Right ventricle myocardium inferior (tissue), 1 donor: ENCODE data around the gene POLR3E. TPM values are rescaled to one million over a fixed set of nuclear protein-coding genes. Genes with fewer than 3 reads are reported as not detected.
"Not testable (repeated sequence)": the region's sequence is repeated elsewhere in the genome, so short reads cannot be mapped to it uniquely, and the experiment has no call there.

Source experiments
- ATAC-seq: fragments of 200-7000 bp; cut with Tn5 transposase; one replicate; pipeline ENCODE4 v1.9.1; 2020; ENCODE audit warnings: mild to moderate bottlenecking, moderate library complexity
- DNase-seq: peaks from one replicate; pipeline ENCODE4 v3.0.0; 2021; ENCODE audit errors: missing footprints
- intact Hi-C: fragments of 100-400 bp; cut with DNase I; formaldehyde crosslinking; loops from one replicate; pipeline ENCODE4 v1.11.0; 2022
- total RNA-seq: library from RNA; stranded (reverse); fragmentation: NEBNext Ultra II Directional; extraction: Animal tissue kit (Norgen Biotek cat#: 25700); gene quantifications from one replicate; pipeline ENCODE4 v1.2.1, GENCODE V29; 2021
- donor health status: DM: no; HTN: yes; CAD: no; lungs with severe emphysema.

POLR3E gene
- total RNA-seq, 1 donor from 2014 or later: 36.4 TPM

GRCh38 chr16:22284637-22285036 lies 12.6 kb upstream of the POLR3E start:
- intact Hi-C loops: no loop called here
- ATAC-seq (no peak), DNase-seq (no peak)

- DNase-seq (no peak), ATAC-seq (no peak)
- intact Hi-C loops: no loop called here
Observed at GRCh38 chr16:22285080-22285479, 12.1 kb upstream of the POLR3E start.

- intact Hi-C loops: no loop called here
- DNase-seq (no peak), ATAC-seq (no peak)
Observed at GRCh38 chr16:22291020-22291419, 6.2 kb upstream of the POLR3E start.

- intact Hi-C loops: no loop called here
- ATAC-seq: no peak
- no peak for DNase-seq
Observed at GRCh38 chr16:22291860-22292318, 5.3 kb upstream of the POLR3E start.

- DNase-seq: no peak
- no peak for ATAC-seq
- intact Hi-C loops: no loop called here
Observed at GRCh38 chr16:22292320-22292719, 4.9 kb upstream of the POLR3E start.

- ATAC-seq: no peak
Observed at GRCh38 chr16:22293137-22294106, 3.8 kb upstream of the POLR3E start.

GRCh38 chr16:22296225-22297113 lies 740 bp upstream of the POLR3E start:
- ATAC-seq (no peak), DNase-seq (no peak)
- intact Hi-C loops: loop anchor here (1.0 to 5.0 kb wide), 3 partner anchors 90 to 289 kb away; partner anchors contain the start of genes EEF2K and MOSMO

More at GRCh38 chr16:22293137-22294106, 3.8 kb upstream of the POLR3E start:
- intact Hi-C loops: no loop called here
- DNase-seq: no peak

GRCh38 chr16:22297871-22298733 lies 893 bp downstream of the POLR3E start:
- intact Hi-C loops: loop anchor here (1.0 to 5.0 kb wide), 3 partner anchors 92 to 291 kb away; partner anchors contain the start of genes EEF2K and MOSMO
- peak; percentile 56 for ATAC-seq
- no peak for DNase-seq

- no peak for DNase-seq
- no peak for ATAC-seq
- intact Hi-C loops: loop anchor here (5.0 kb wide), 1 partner anchor 292 kb away; the partner anchor contains the start of gene MOSMO
Observed at GRCh38 chr16:22299036-22299435, 1.8 kb downstream of the POLR3E start.

GRCh38 chr16:22300427-22301071 lies 3.3 kb downstream of the POLR3E start:
- DNase-seq (no peak), ATAC-seq (peak; percentile 22)
- intact Hi-C loops: no loop called here

GRCh38 chr16:22301423-22301822 lies 4.2 kb downstream of the POLR3E start:
- DNase-seq, intact Hi-C loops, ATAC-seq: not testable (repeated sequence)

GRCh38 chr16:22302776-22303363 lies 5.7 kb downstream of the POLR3E start:
- no peak for DNase-seq
- ATAC-seq: no peak
- intact Hi-C loops: no loop called here

GRCh38 chr16:22304411-22304810 lies 7.2 kb downstream of the POLR3E start:
- intact Hi-C loops: no loop called here

GRCh38 chr16:22306788-22307187 lies 9.6 kb downstream of the POLR3E start:
- ATAC-seq (no peak), DNase-seq (no peak)
- intact Hi-C loops: no loop called here

More at GRCh38 chr16:22304411-22304810, 7.2 kb downstream of the POLR3E start:
- DNase-seq: no peak
- ATAC-seq: no peak

GRCh38 chr16:22307838-22308237 lies 10.6 kb downstream of the POLR3E start:
- DNase-seq: no peak
- intact Hi-C loops: no loop called here
- ATAC-seq: no peak

GRCh38 chr16:22308824-22309520 lies 11.8 kb downstream of the POLR3E start:
- intact Hi-C loops: no loop called here
- no peak for ATAC-seq

GRCh38 chr16:22311520-22311919 lies 14.3 kb downstream of the POLR3E start:
- ATAC-seq (no peak), DNase-seq (no peak)
- intact Hi-C loops: no loop called here

More at GRCh38 chr16:22308824-22309520, 11.8 kb downstream of the POLR3E start:
- DNase-seq: no peak
